H1 (cell line): ENCODE measurements around the gene SLC26A6. TPM values are rescaled to one million over a fixed set of nuclear protein-coding genes. Genes with fewer than 3 reads are reported as not detected.

Experiments used
- CTCF ChIP-seq, 3 experiments: IDR thresholded peaks; 1 replicate in 2 of 3; 2 replicates in 1 of 3; pipeline versions ENCODE4 v1.5.1 to v1.6.1; 2011; ENCODE audit warnings: low read length in 3 of 3, mild to moderate bottlenecking in 3 of 3, inconsistent platforms in 2 of 3, low read depth in 1 of 3, moderate library complexity in 1 of 3; ENCODE audit not compliant: insufficient read depth in 1 of 3; ENCODE audit errors: control extremely low read depth in 1 of 3
- POLR2AphosphoS5 ChIP-seq: IDR thresholded peaks from 2 replicates; pipeline ENCODE4 v1.6.1; 2011; ENCODE audit warnings: low read depth, low read length
- POU5F1 ChIP-seq: IDR thresholded peaks from 2 replicates; pipeline ENCODE4 v1.6.1; 2011; ENCODE audit warnings: low read depth, mild to moderate bottlenecking, low read length, moderate library complexity
- SRF ChIP-seq: IDR thresholded peaks from 2 replicates; pipeline ENCODE4 v1.6.1; 2011; ENCODE audit warnings: mild to moderate bottlenecking, low read depth, low read length, moderate library complexity
- polyA plus RNA-seq, 7 experiments: library from polyadenylated mRNA; depleted of rRNA in 3 of 7; stranded (reverse) in 5 of 7; unstranded in 2 of 7; fragments of >200 nt in 5 of 7; fragments of 200-250 nt in 2 of 7; gene quantifications; 1 replicate in 5 of 7; 2 replicates in 1 of 7; 4 replicates in 1 of 7; pipeline versions ENCODE4 v1.2.1 to v1.2.3, GENCODE V29; 2011 to 2013; ENCODE audit warnings: missing spikeins in 2 of 7, mixed read lengths in 2 of 7
- total RNA-seq: library from RNA; stranded (reverse); fragmentation: NEBNext Ultra II Directional; extraction: Animal tissue kit (Norgen Biotek cat#: 25700); gene quantifications from 2 replicates; pipeline ENCODE4 v1.2.1, GENCODE V29; 2021

The SLC26A6 gene
- total and polyA plus RNA-seq, 2 of the 8 experiments (the other 6 are each of a cell fraction or from before 2014, with no cell fraction given): 50.4 to 58.0 TPM

GRCh38 chr3:48633256-48633655, 2.0 kb downstream of the SLC26A6 start (continued):
- no peak for TF ChIP-seq CTCF (IDR thresholded peaks at IDR 0.05; ENCODE audit: control extremely low read depth in 1 of 3, insufficient read depth in 1 of 3, low read depth in 1 of 3, low read length in 3 of 3)
- no peak for TF ChIP-seq SRF
- no peak for TF ChIP-seq POU5F1
- TF ChIP-seq POLR2AphosphoS5: no peak
